Measurements from ENCODE around the gene PREB. TPM values are rescaled to one million over a fixed set of nuclear protein-coding genes. Genes with fewer than 3 reads are reported as not detected.
A peak's percentile ranks its signal among the peaks of the same experiment; 100 is the strongest.

Gene PREB
- total and polyA plus RNA-seq, 2 of the 13 experiments (the other 11 are each of a cell fraction or from before 2014, with no cell fraction given): 112 to 192 TPM

GRCh38 chr2:27095745-27096651, 38.4 kb downstream of the PREB start (continued):
- TF ChIP-seq HOXD1 (CRISPR knock-in tag; IDR thresholded peaks at IDR 0.05) (0 out of 2 replicates have a peak, but pooled peaks have one; percentile 81), TCF7 (IDR thresholded peaks at IDR 0.05; ENCODE audit: low read depth) (peak; percentile 32; the same call in 1 of the 2 replicates), ZNF337 (CRISPR knock-in tag; IDR thresholded peaks at IDR 0.05; ENCODE audit: borderline replicate concordance, low read depth) (peak; percentile 92; the same call in 1 of the 2 replicates), ZNF513 (CRISPR knock-in tag; conservative IDR thresholded peaks at IDR 0.05) (0 out of 2 replicates have a peak, but pooled peaks have one; percentile 2), ZFP37 (CRISPR knock-in tag; IDR thresholded peaks at IDR 0.05; ENCODE audit: borderline replicate concordance) (peak; percentile 93; the same call in 1 of the 2 replicates), RFX3 (CRISPR knock-in tag; IDR thresholded peaks at IDR 0.05) (peak; percentile 51; the same call in 1 of the 2 replicates), THAP11 (CRISPR knock-in tag; IDR thresholded peaks at IDR 0.05) (peak; percentile 96), ELF4 (CRISPR knock-in tag; IDR thresholded peaks at IDR 0.05; ENCODE audit: borderline replicate concordance) (no peak), CBX1 (IDR thresholded peaks at IDR 0.05; ENCODE audit: low read depth) (peak; percentile 53), KDM1A (CRISPR knock-in tag; IDR thresholded peaks at IDR 0.05) (peak; percentile 80; the same call in 1 of the 2 replicates), ZSCAN5A (CRISPR knock-in tag; IDR thresholded peaks at IDR 0.05; ENCODE audit: borderline replicate concordance) (peak; percentile 81), ZNF563 (CRISPR knock-in tag; IDR thresholded peaks at IDR 0.05) (0 out of 2 replicates have a peak, but pooled peaks have one; percentile 27), ZBTB8A (CRISPR knock-in tag; IDR thresholded peaks at IDR 0.05; ENCODE audit: borderline replicate concordance, low read depth) (no peak), ZNF138 (CRISPR knock-in tag; IDR thresholded peaks at IDR 0.05; ENCODE audit: low read depth) (0 out of 2 replicates have a peak, but pooled peaks have one; percentile 30), ZNF556 (CRISPR knock-in tag; IDR thresholded peaks at IDR 0.05; ENCODE audit: borderline replicate concordance) (peak; percentile 43; the same call in 1 of the 2 replicates), ZNF607 (CRISPR knock-in tag; IDR thresholded peaks at IDR 0.05; ENCODE audit: borderline replicate concordance) (peak; percentile 55; the same call in 1 of the 2 replicates), ZNF44 (CRISPR knock-in tag; IDR thresholded peaks at IDR 0.05) (peak; percentile 73), ZNF451 (CRISPR knock-in tag; IDR thresholded peaks at IDR 0.05) (0 out of 2 replicates have a peak, but pooled peaks have one; percentile 68), ATF2 (CRISPR knock-in tag; IDR thresholded peaks at IDR 0.05) (peak; percentile 97)
- TF ChIP-seq, protein P1, sequence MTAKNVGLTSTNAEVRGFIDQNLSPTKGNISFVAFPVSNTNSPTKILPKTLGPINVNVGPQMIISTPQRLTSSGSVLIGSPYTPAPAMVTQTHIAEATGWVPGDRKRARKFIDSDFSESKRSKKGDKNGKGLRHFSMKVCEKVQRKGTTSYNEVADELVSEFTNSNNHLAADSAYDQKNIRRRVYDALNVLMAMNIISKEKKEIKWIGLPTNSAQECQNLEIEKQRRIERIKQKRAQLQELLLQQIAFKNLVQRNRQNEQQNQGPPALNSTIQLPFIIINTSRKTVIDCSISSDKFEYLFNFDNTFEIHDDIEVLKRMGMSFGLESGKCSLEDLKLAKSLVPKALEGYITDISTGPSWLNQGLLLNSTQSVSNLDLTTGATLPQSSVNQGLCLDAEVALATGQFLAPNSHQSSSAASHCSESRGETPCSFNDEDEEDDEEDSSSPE (CRISPR knock-in tag; IDR thresholded peaks at IDR 0.05): peak; percentile 25; the same call in 1 of the 2 replicates

Data from HepG2 (cell line).